ENCODE results near the gene JAZF1.

JAZF1 gene

GRCh38 chr7:28008911-28009310 lies 171.7 kb downstream of the JAZF1 start:
- no peak for DNase-seq (ENCODE audit: low read depth in 2 of 2)

- DNase-seq (ENCODE audit: low read depth in 2 of 2), result no peak
Measured at GRCh38 chr7:28008171-28008570, 172.4 kb downstream of the JAZF1 start.

DNA sequence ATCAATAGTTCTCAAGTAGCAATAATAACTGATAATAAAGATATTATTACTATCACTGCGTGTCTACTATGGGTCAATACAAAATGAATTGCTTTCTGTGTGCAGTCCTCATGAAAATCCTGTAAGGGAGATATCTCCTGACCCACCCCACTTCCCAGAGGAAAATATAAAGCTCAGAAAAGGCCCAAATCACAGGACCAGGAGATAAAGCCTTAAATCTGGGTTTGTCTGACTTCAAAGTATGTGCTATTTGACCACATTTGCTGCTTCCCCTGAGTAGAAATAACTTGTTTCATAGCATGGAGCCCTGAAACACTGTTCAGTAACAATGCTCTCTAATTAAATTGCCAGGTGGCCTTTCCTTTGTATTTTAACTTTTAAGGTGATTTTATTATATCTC lies 174.1 kb downstream of the JAZF1 start:
- DNase-seq (ENCODE audit: low read depth in 2 of 2), result no peak

- no peak for DNase-seq (ENCODE audit: low read depth in 2 of 2)
Measured at GRCh38 chr7:28005847-28006231, 174.8 kb downstream of the JAZF1 start.

GRCh38 chr7:28005075-28005846 lies 175.3 kb downstream of the JAZF1 start:
- DNase-seq (ENCODE audit: low read depth in 2 of 2), result no peak

DNA sequence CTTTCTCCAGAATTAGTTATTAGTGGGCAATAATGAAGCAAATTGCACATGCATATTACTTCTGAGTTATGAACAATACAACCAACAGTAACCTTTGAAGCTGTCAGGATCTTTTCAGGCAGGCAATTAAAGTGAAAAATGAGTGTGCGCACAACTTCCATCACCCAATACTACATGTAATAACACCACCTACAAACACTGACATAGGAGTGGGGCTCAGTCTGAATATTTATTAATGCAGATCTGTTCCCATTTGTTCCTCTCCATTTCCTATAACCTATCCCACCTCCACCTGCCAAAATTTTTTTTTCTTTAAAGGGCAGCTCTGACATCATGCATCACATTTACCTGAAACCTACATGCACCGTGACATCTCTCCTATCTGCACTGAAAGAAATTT lies 177.2 kb downstream of the JAZF1 start:
- DNase-seq (ENCODE audit: low read depth in 2 of 2), result no peak

- DNase-seq (ENCODE audit: low read depth in 2 of 2), result no peak
Measured at GRCh38 chr7:28002638-28003037, 178.0 kb downstream of the JAZF1 start.

- DNase-seq (ENCODE audit: low read depth in 2 of 2), result no peak
Measured at GRCh38 chr7:28001896-28002295, 178.7 kb downstream of the JAZF1 start.

DNA sequence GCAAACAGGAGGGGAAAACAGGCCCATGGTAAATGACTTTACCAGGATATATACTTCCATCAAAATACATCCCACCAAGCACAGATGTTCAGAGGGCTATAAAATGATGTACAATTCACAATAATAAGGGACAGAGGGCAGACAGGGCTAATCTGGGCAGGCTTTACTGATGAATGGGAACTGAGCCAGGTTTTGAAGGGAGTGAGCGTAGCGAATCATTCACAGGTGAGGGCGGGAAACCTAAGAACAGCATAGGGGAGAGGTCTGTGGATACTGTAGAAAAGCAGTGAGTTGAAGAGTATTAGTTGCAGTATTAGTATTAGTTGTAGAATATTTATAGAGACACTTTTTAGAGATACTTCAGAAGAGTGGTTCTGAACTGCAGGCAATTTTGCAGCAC lies 180.8 kb downstream of the JAZF1 start:
- no peak for DNase-seq (ENCODE audit: low read depth in 2 of 2)

DNA sequence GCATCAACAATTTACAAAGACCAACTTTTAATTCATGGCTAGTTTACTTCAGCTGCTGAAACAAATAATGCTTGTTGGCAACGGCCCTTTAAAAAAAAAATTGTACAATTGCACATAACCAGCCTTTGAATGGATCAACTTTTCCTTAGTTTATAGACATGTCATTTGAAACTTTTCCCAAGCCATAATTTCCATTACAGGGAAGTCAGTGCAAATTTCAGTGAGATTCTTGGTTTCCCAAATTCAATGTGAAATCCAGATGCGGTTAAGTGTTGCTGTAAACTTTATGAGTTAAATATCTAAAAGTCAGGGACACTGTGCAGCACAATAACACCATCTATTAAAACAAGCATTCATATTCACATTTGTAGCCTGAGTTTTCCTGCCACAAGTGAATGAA lies 182.2 kb downstream of the JAZF1 start:
- no peak for DNase-seq (ENCODE audit: low read depth in 2 of 2)

DNA sequence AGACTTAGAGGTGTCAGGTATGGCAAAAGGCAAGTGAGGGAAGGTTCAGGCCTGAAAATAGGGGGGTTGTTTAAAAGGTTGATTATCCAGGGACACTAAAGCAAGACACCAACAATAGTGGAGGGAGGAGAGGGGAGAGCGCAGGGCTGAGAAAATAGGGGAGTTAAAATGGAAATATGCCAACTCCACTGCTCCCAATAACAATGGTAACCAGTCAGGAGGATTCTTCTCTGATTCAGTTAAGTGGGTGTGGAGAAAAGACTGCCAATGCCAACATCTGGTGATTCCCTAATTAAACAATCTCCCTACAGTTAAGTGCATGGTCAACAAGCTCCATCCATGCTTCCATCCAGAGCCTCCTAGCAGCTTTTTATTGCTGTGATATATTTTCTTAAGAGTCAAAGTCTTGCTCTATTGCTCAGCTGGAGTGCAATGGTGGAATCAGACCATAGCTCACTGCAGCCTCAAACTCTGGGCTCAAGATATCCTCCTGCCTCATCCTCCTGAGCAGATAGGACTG lies 183.3 kb downstream of the JAZF1 start:
- no peak for DNase-seq (ENCODE audit: low read depth in 2 of 2)

DNA sequence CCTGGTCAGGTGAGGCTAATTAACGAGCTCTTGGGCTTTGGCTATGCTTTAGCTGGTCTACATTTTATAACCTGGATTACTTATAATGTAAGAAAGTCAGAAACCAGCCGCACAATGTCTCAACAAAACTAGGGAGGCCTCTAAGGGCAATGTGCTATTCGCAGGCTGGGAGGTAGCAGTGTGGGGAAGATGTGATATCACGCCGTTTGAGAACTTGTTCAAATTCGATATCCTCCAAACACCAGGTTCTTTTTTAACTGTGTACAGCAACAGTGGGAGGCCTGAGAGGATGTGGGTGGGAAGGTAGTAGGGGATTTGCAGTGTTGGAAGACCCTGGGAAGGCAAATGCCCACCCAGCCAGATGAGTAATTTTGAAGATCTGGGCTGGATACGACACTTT lies 184.5 kb downstream of the JAZF1 start:
- DNase-seq (ENCODE audit: low read depth in 2 of 2), result no peak

DNA sequence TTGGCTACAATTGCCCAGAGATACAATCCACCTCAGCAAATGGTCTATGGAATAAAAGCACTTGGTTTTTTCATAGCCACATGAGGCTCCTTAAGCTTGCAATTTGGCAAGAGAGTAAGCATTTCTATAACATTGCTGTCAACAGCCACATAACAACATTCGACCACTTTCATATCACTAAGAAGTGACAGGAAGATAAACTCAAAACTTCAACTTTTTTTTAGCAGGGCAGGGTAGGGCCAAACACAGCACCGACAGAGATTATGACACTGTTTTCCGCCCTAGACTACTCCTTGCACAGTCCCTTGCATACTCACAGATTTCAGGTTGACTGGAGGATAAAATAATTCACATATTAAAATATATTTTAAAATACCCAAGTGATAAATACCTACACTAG lies 185.4 kb downstream of the JAZF1 start:
- no peak for DNase-seq (ENCODE audit: low read depth in 2 of 2)

DNA sequence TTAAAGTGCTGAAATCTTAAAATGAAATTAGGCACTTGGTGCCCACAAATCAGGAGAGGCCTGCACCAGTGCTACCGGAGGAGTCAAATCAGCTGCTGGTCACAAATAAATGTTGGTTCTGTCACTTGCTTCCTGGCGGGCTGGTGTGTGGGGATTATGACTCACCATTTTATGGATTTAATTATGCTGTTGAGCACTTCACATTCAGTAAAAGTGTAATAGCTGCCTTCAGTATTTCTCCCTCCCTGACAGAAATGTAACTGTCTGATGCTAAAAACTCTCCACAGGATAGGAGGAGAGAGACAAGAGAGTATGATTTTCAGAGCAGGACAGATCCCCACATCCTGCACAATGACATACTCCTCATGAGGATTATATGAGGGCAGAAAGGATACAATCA lies 186.0 kb downstream of the JAZF1 start:
- DNase-seq (ENCODE audit: low read depth in 2 of 2), result no peak

GRCh38 chr7:27992755-27993493 lies 187.7 kb downstream of the JAZF1 start:
- DNase-seq (ENCODE audit: low read depth in 2 of 2), result no peak

DNA sequence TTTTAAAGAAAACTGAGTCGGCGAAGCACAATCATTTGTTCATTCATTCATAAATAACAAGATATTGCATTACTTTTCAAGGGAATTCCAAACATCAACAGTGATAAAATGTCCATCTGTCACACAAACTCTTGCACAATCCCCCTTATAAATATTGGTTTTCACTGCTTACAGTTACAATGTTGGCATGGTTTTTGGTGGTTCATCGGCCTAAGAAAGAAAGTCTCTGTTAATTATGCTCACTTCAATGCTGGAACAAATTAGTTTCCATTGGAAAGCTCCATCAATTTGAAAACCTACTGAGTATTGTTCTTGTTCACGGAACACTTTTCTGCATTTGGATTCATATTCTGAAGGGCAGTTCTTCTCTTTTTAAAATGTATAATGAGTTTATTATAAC lies 188.5 kb downstream of the JAZF1 start:
- no peak for DNase-seq (ENCODE audit: low read depth in 2 of 2)

DNA sequence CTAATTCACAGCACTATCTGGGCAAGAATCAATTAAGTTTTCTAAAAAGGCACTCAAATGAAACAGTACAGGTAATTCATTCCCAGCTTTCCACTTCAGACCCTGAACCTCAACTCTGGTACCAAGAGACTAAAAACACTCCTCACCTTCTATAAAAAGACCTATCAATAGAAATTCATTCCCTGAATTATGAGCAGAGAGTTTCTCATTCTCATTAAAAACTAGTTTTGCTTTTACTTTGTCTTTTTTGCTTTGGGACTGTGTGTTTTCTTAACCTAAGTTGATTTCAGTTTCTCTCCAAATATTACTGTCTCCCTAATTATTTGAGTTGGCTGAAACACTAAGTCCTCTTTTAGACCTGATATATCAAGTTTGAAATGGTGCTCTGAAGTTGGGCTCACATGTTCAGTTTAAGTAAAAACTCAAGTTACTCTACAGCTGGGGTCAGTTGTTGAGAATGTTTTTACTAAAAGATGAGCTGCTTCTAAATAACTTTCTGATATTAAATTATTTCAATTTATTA lies 189.5 kb downstream of the JAZF1 start:
- DNase-seq (ENCODE audit: low read depth in 2 of 2), result no peak

- DNase-seq (ENCODE audit: low read depth in 2 of 2), result no peak
Measured at GRCh38 chr7:27976531-27976930, 204.1 kb downstream of the JAZF1 start.

DNA sequence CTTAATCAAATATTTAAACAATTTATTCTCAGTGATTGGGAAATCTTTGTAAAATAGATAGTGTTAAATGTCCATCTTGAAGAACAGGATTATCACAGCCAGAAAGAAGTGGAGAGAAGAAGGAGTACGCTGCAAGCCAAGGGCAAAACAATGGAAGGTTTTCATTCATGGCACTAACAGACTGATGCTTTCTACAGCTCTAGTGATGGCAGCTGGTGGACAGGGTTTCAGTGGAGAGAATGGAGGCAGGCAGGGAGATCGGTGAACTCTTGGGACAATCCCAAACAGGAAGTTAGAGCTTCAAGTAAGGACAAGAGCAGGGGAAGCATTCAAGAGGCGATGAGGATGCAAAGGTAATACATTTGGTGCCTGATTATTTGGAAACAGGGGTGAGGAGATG lies 207.0 kb downstream of the JAZF1 start:
- DNase-seq (ENCODE audit: low read depth in 2 of 2), result no peak

DNA sequence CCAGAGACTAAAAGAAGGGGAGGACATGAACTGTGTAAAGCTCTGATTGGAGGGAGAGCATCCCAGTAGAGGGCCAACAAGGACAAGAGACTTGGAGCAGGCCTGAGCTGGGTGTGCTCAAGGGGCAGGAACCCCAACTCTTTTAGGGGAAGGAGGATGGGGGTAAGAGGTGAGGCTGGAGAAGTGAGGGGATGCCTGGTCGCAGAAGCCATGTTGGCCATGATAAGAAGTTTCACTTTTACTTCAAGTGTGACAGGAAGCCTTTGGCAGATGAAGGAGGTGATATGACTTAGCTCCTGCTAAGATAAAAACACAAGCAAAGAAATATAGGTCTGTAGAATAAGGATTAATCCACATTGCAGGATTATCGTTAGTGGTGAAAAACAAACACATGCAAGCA lies 208.3 kb downstream of the JAZF1 start:
- no peak for DNase-seq (ENCODE audit: low read depth in 2 of 2)

GRCh38 chr7:27971171-27971812 lies 209.3 kb downstream of the JAZF1 start:
- no peak for DNase-seq (ENCODE audit: low read depth in 2 of 2)

- no peak for DNase-seq (ENCODE audit: low read depth in 2 of 2)
Measured at GRCh38 chr7:27970350-27970749, 210.2 kb downstream of the JAZF1 start.

- DNase-seq (ENCODE audit: low read depth in 2 of 2), result no peak
Measured at GRCh38 chr7:27969346-27969745, 211.2 kb downstream of the JAZF1 start.
